ENCODE results near the gene A1CF.

DNA sequence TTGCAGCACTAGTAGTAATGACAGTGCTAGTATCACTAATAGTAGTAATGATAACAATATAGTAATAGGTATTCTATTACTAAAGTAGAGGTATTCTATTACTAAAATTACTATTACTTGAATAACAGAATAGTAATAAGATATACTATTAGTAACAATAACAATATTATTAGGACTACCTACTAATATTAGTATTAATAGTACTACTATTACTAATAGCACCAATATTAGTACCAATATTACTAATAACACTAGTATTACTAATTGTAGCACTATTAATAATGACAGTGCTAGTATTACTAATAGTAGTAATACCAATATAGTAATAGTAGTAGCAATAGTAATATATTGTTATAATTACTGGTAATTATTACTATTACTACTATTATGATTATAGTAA is 24.1 kb downstream of the A1CF start:
- no peak for TF ChIP-seq EZH2 (IDR thresholded peaks at IDR 0.05; ENCODE audit: insufficient read depth, poor library complexity, severe bottlenecking)
- TF ChIP-seq EZH2phosphoT487 (IDR thresholded peaks at IDR 0.05; ENCODE audit: insufficient read depth, low read depth) = no peak

Data from GM23248 (cell line).